AG08396 (cell line): Measurements from ENCODE around the gene MITF.
A peak's percentile ranks its signal among the peaks of the same experiment; 100 is the strongest.

Experiments
- DNase-seq: peaks from one replicate; pipeline ENCODE4 v3.0.0; 2012; ENCODE audit warnings: low spot score, mixed read lengths

Gene MITF

DNA sequence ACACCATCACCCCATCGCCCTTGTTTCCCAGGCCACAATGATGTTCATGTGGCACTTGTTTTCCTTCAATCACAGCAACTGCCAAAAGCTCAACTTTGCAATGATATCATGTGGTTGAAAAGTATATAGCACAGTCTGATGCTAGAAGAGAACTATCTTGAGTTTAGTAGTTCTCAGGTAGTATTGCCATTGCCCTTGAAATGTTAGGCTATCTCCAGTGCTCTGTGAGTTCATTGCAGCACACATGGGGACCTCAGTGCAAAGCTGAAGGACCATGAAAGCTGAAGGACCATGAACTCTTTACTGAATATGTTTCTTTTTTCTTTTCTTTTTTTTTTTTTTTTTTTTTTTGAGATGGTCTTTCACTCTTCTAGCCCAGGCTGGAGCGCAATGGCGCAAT is 224.4 kb downstream of the MITF start:
- DNase-seq = no peak

DNA sequence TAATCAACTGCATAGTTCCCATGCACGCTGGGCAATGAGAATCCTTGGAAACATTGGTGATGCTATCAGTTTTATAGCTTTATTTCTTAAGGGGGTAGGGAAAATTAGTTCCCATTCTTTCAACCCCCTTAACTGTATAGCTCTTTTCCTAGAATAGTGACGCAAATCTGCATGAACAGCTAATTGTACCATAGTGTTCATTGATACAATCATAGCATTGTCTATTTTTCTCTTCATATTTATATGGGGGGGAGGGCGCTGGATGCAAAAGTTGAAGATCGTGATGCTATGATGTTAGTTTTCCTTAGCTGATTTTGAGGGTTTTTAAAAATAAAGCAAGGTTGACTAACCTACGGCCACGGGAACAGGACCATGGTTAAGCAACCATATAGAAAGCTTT is 227.9 kb downstream of the MITF start:
- no peak for DNase-seq

DNA sequence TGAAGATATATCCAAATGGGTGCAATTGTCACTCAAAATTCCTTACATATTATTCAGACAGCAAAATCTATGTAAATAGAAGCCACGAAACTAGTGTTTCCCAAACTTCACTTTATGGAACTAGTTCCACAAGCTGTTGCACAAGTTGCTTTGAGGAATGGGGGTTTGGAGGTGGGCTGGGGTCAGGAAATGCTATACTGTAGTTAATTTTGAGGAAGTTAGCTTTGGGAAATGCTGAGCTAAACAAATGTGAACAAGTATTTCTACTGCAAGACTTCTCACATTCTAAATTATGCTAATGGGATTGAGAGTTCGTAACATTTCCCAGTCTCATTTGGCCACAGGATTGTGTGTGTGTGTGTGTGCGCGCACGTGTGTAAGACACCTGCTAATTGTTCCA is 231.6 kb downstream of the MITF start:
- no peak for DNase-seq

DNA sequence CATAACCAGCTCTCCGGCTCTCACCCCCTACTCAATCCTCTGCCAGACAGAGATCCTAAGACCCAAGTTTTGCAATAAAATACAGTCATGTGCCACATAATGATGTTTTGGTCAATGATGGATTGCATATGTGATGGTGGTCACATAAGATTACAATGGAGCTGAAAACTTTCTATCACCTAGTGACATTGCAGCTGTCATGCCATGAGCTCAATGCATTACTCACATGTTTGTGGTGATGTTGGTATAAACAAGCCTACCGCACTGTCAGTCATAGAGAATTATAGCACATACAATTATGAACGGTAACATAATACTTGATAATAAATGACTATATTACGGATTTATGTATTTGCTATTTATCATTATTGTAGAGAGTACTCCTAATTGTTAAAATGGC is 233.4 kb downstream of the MITF start:
- no peak for DNase-seq

DNA sequence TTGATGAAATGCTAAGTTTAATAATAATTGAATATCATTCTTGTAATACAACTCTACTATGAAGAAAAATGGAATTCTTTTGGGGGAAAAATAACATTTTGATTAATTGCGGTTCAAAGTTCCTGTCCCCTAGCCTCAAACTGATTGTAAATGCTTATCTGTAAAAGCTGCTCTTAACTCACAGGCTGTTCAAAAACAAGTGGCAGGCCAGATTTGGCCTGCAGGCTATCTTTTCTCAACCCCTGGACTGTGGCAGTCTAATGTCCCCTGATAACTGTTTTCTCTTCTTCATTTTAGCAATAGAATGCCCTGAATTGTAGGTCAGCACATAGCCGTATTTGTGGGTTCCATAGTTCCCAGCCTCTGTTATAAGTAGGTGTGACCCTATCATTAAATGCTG is 236.8 kb downstream of the MITF start:
- no peak for DNase-seq

DNA sequence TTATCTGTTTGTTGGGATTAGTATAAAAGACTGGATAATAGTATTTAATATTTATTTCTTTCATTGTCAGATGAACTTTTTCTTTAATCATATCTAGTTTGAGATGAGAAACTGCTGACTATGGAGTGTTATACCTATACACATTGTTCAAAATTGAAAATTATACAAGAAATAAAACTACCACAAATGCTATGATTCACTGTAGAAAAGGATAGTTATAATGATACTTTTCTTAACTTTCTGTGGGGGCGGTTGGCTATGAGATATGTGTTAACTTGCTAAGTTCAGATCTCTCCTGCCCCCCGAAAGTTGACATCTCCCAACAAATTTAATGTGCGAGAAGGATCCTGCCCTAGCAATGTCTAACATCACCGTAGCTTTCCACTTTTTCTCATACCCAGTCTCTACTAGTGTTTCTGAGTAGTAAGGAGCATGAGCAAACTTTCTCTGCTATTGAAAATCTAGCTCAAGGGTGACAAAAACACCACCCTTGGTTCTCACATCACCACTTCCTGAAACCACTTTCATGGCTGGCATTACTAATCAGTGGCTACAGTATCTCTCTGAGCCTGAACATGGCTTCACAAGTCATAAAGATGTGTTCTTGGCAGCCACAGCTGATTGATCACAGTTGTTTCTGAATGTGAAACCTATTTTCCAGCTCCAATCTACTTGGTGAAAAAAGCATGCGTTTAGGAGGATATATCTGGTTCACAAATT is 244.4 kb downstream of the MITF start:
- DNase-seq = no peak

GRCh38 chr3:69985266-69985665 is 246.0 kb downstream of the MITF start:
- no peak for DNase-seq

GRCh38 chr3:69986419-69986818 is 247.2 kb downstream of the MITF start:
- DNase-seq = no peak

GRCh38 chr3:69987833-69988232 is 248.6 kb downstream of the MITF start:
- no peak for DNase-seq

- no peak for DNase-seq
These were observed 254.5 kb downstream of the MITF start for GRCh38 chr3:69993757-69994156.

GRCh38 chr3:69994919-69995318 is 255.7 kb downstream of the MITF start:
- no peak for DNase-seq

GRCh38 chr3:69997631-69998307 is 258.5 kb downstream of the MITF start:
- DNase-seq = no peak

DNA sequence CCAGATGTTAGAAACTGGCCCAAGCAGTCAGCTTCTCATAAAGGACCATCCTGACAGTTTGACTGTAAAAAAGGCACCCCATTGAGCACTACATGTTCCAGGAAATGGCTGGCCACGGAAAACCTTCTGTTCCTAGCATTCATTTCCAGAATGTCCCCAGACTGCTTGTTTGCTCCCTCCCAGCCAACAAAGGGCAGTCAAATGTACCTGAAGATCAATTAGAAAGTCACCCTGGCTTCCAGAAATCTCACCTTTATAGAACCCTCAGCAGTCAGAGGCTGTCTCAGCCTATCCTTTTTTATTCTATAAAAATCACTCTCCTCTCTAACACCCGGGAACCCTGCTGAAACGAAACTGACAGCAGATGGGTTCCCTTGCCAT is 259.5 kb downstream of the MITF start:
- no peak for DNase-seq

GRCh38 chr3:69999140-70000027 is 260.1 kb downstream of the MITF start, which contains the start of gene SAMMSON:
Gene SAMMSON (plus strand): TSS chr3:69999733.
- DNase-seq = peak; percentile 5

- DNase-seq = no peak
These were observed 260.8 kb downstream of the MITF start for GRCh38 chr3:70000028-70000410.

- DNase-seq = peak; percentile 12
These were observed 261.4 kb downstream of the MITF start for GRCh38 chr3:70000563-70001081.

- no peak for DNase-seq
These were observed 263.9 kb downstream of the MITF start for GRCh38 chr3:70003119-70003518.

DNA sequence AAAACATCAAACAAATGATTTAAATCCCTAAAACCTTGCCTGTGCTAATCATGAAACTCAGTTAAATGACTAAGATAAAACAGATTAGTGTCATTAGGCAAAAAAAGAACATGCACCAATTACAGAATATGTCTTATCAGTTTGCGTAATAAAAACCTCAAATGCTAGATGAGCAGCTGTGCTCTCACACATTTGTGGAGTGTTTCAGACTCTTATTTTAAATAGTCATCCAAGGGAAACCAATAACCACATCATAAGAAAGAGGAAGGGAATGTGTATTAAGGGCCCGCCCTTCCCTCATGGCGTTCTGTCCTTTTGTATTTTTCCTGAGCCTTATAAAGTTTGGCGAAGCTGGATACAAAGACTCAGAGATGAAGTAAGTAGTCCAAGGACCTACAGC is 266.8 kb downstream of the MITF start:
- DNase-seq = no peak

- DNase-seq = no peak
These were observed 271.1 kb downstream of the MITF start for GRCh38 chr3:70010346-70010745.

- DNase-seq = no peak
These were observed 272.3 kb downstream of the MITF start for GRCh38 chr3:70011582-70011981.
